Measurements from ENCODE around the gene PSMG2. TPM values are rescaled to one million over a fixed set of nuclear protein-coding genes. Genes with fewer than 3 reads are reported as not detected.

Gene PSMG2
- total and polyA plus RNA-seq, 9 of the 15 experiments (the other 6 are each of a cell fraction or from before 2014, with no cell fraction given), result 59.9 to 271 (median 111) TPM

GRCh38 chr18:12703096-12703567 is 290 bp downstream of the PSMG2 start (continued):
- 0 out of 2 replicates have a peak, but pooled peaks have one; percentile 19 for TF ChIP-seq ZBTB40 (IDR thresholded peaks at IDR 0.05)
- TF ChIP-seq ZBTB40 (CRISPR knock-in tag; IDR thresholded peaks at IDR 0.05), result no peak

All from K562 (cell line).